ENCODE results near the gene ANXA11. TPM values are rescaled to one million over a fixed set of nuclear protein-coding genes. Genes with fewer than 3 reads are reported as not detected.

Gene ANXA11
- total and polyA plus RNA-seq, 2 of the 8 experiments (the other 6 are each of a cell fraction or from before 2014, with no cell fraction given) = 40.5 to 84.9 TPM

- FAIRE-seq = no peak
- ChIA-PET POLR2A (ENCODE audit: partially characterized antibody) (interaction anchor here (0.6 to 1.1 kb wide), 2 partner anchors 14 to 54 kb away, joined by 3 to 4 read pairs; no protein-coding TSS in a partner anchor), CTCF (ENCODE audit: partially characterized antibody) (interaction anchor here (0.6 to 1.8 kb wide), 8 partner anchors 12 to 44 kb away, joined by 3 to 7 read pairs (median 5); no protein-coding TSS in a partner anchor)
- TF ChIP-seq SIRT6 (IDR thresholded peaks at IDR 0.05; ENCODE audit: low read length) = no peak
- TF ChIP-seq TCF12 (IDR thresholded peaks at IDR 0.05; ENCODE audit: low read depth, low read length) = no peak
- no peak for TF ChIP-seq POLR2AphosphoS5 (IDR thresholded peaks at IDR 0.05; ENCODE audit: low read depth, low read length)
- TF ChIP-seq ATF2 (IDR thresholded peaks at IDR 0.05; ENCODE audit: low read length) = no peak
- no peak for TF ChIP-seq KDM1A (IDR thresholded peaks at IDR 0.05; ENCODE audit: borderline replicate concordance, low read length)
- TF ChIP-seq E2F6 (IDR thresholded peaks at IDR 0.05) = no peak
- no peak for TF ChIP-seq EP300 (IDR thresholded peaks at IDR 0.05; ENCODE audit: borderline replicate concordance in 1 of 2, low read depth in 2 of 2, low read length in 2 of 2)
- no peak for TF ChIP-seq RBBP5 (IDR thresholded peaks at IDR 0.05; ENCODE audit: borderline replicate concordance, low read depth, low read length)
- TF ChIP-seq MAFK (IDR thresholded peaks at IDR 0.05; ENCODE audit: low read depth, low read length) = no peak
Observed at GRCh38 chr10:80187465-80188409, 17.6 kb downstream of the ANXA11 start.

More at GRCh38 chr10:80187465-80188409, 17.6 kb downstream of the ANXA11 start:
- Histone ChIP-seq H2BK15ac (ENCODE audit: low read length) (no peak overlapping the region), H4K20me1 (replicated peaks in 1 of 2; ENCODE audit: control insufficient read depth in 1 of 2, insufficient read depth in 2 of 2, low read length in 2 of 2) (peaks cover 4 to 10% of the 10 kb centered on the region in 2 experiments), H3K36me3 (ENCODE audit: control insufficient read depth in 2 of 4, insufficient read depth in 4 of 4, low read length in 3 of 4) (no peaks in the 10 kb centered on the region), H3K27me3 (replicated peaks in 1 of 4; ENCODE audit: control insufficient read depth in 3 of 4, extremely low read depth in 1 of 4, insufficient read depth in 3 of 4, low read length in 3 of 4) (no peaks in the 10 kb centered on the region), H2BK120ac (replicated peaks; ENCODE audit: low read depth, low read length) (no peak overlapping the region), H4K91ac (replicated peaks; ENCODE audit: insufficient read length, low read length) (no peak overlapping the region), H2BK20ac (ENCODE audit: low read length) (no peak overlapping the region), H2BK12ac (ENCODE audit: low read depth, low read length) (no peak overlapping the region), H3K4me1 (replicated peaks in 1 of 4; ENCODE audit: control insufficient read depth in 3 of 4, insufficient read depth in 4 of 4, low read length in 3 of 4) (peaks cover 0 to 4% (median 2%) of the 10 kb centered on the region in 4 experiments; a peak in 3 of 7 replicates), H3K56ac (replicated peaks; ENCODE audit: insufficient read length, low read depth, low read length) (no peak overlapping the region), H2AK5ac (ENCODE audit: low read depth, low read length) (no peak overlapping the region), H3K4me3 (ENCODE audit: extremely low read depth in 1 of 4, insufficient read depth in 2 of 4, low read depth in 3 of 4, low read length in 4 of 4) (no peak overlapping the region), H3K4me2 (ENCODE audit: insufficient read depth in 1 of 2, low read depth in 2 of 2, low read length in 2 of 2) (no peak overlapping the region), H3K9me3 (ENCODE audit: insufficient read depth in 2 of 2, low read depth in 1 of 2, low read length in 1 of 2) (no peaks in the 10 kb centered on the region), H3K79me1 (ENCODE audit: low read depth, low read length) (peaks cover 2% of the 10 kb centered on the region), H3K18ac (ENCODE audit: extremely low read depth, low read length) (no peak overlapping the region), H3K23ac (ENCODE audit: insufficient read length) (no peak overlapping the region), H3K23me2 (ENCODE audit: low read depth, low read length) (no peaks in the 10 kb centered on the region), H3K4ac (replicated peaks; ENCODE audit: insufficient read length, low read depth, low read length) (no peak overlapping the region), H2AFZ (ENCODE audit: low read length) (no peak overlapping the region), H3K27ac (ENCODE audit: low read depth, low read length) (no peak overlapping the region), H4K8ac (ENCODE audit: extremely low read depth, insufficient read depth, low read length) (no peak overlapping the region), H4K5ac (ENCODE audit: insufficient read length, low read depth, low read length) (no peak overlapping the region), H3K14ac (ENCODE audit: insufficient read length) (no peak overlapping the region), H3K9ac (replicated peaks in 1 of 4; ENCODE audit: extremely low read depth in 1 of 4, low read depth in 3 of 4, low read length in 3 of 4) (no peak overlapping the region), H3K79me2 (ENCODE audit: control insufficient read depth in 1 of 2, insufficient read depth in 2 of 2, low read length in 2 of 2) (peaks cover 0 to 36% of the 10 kb centered on the region in 2 experiments; a peak in 2 of 4 replicates), H2BK5ac (ENCODE audit: low read depth, low read length) (no peak overlapping the region)
- WGBS, 2 experiments (ENCODE audit: extremely low coverage in 1 of 2, insufficient coverage in 1 of 2, insufficient read length in 1 of 2, insufficient replicate concordance in 2 of 2, low coverage in 1 of 2, low lambda C conversion rate in 2 of 2, missing lambda C conversion rate in 1 of 2) = 94% methylated on average over 16 of the region's 16 CpGs; no CpG with 5 or more reads in 1 of the 2 experiments
- DNase-seq (ENCODE audit: low read depth in 1 of 2, low spot score in 2 of 2) = no peak
